ENCODE results near the gene CCND1.

GRCh38 chr11:69651834-69652620 lies 11.1 kb downstream of the CCND1 start:
- no peak for TF ChIP-seq CTCF (IDR thresholded peaks at IDR 0.05)
- no peak for TF ChIP-seq POLR2A (IDR thresholded peaks at IDR 0.05)
- TF ChIP-seq EP300 (IDR thresholded peaks at IDR 0.05) = no peak
